Measurements from ENCODE around the gene FMO4.

DNA sequence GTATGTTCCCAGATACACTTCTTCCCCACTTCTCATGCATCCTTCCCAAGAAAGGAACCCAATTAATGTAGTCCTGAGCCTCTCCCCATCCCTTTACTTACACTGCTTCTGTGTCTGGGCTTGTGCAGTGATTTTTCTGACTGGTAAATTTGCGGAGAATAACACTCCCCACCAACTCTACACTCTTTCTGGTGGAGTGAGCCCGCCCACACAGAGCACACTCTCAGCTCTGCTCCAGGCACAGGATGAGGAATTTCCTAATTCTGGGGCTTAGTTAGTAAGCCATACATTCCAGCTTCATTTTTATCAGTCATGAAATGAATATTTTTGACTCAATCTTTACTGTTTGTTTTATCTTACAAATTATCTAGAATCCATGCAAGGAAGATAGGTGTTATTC is 38.6 kb downstream of the FMO4 start:
- TF ChIP-seq, protein P1, sequence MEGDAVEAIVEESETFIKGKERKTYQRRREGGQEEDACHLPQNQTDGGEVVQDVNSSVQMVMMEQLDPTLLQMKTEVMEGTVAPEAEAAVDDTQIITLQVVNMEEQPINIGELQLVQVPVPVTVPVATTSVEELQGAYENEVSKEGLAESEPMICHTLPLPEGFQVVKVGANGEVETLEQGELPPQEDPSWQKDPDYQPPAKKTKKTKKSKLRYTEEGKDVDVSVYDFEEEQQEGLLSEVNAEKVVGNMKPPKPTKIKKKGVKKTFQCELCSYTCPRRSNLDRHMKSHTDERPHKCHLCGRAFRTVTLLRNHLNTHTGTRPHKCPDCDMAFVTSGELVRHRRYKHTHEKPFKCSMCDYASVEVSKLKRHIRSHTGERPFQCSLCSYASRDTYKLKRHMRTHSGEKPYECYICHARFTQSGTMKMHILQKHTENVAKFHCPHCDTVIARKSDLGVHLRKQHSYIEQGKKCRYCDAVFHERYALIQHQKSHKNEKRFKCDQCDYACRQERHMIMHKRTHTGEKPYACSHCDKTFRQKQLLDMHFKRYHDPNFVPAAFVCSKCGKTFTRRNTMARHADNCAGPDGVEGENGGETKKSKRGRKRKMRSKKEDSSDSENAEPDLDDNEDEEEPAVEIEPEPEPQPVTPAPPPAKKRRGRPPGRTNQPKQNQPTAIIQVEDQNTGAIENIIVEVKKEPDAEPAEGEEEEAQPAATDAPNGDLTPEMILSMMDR (IDR thresholded peaks at IDR 0.05): no peak
- TF ChIP-seq POLR2A (IDR thresholded peaks at IDR 0.05) (no peak), POLR2AphosphoS5 (IDR thresholded peaks at IDR 0.05; ENCODE audit: insufficient read depth in 1 of 2, low read depth in 1 of 2) (no peak)
